GM12874 (cell line): ENCODE results near the gene PRDM16.

ENCODE experiments used
- TF ChIP-seq, protein P1 (sequence below): IDR thresholded peaks from 2 replicates; pipeline ENCODE4 v1.5.1; 2011; ENCODE audit warnings: low read depth, mild to moderate bottlenecking, control low read depth, low read length, moderate library complexity; ENCODE audit not compliant: insufficient read depth

Gene PRDM16

DNA sequence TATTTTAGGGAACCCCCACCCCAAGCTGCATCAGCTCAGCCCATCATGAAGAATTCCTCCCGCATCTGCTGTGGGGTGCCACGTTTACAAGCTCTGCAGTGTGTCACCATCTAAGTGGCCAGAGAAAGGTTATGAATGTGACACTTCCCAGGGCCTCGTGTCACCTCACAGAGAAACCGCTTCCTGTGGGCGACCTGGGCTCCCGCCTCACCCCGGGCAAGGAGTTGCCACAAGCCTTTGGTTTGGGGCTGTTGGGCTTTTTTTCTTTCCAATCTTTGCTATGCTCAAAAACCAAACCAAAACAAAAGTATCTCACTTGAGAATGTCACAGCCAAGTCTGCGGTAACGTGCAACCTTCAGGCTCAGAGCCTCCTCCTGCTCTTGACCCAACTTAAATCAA lies 303.3 kb downstream of the PRDM16 start:
- TF ChIP-seq, protein P1, sequence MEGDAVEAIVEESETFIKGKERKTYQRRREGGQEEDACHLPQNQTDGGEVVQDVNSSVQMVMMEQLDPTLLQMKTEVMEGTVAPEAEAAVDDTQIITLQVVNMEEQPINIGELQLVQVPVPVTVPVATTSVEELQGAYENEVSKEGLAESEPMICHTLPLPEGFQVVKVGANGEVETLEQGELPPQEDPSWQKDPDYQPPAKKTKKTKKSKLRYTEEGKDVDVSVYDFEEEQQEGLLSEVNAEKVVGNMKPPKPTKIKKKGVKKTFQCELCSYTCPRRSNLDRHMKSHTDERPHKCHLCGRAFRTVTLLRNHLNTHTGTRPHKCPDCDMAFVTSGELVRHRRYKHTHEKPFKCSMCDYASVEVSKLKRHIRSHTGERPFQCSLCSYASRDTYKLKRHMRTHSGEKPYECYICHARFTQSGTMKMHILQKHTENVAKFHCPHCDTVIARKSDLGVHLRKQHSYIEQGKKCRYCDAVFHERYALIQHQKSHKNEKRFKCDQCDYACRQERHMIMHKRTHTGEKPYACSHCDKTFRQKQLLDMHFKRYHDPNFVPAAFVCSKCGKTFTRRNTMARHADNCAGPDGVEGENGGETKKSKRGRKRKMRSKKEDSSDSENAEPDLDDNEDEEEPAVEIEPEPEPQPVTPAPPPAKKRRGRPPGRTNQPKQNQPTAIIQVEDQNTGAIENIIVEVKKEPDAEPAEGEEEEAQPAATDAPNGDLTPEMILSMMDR: no peak

DNA sequence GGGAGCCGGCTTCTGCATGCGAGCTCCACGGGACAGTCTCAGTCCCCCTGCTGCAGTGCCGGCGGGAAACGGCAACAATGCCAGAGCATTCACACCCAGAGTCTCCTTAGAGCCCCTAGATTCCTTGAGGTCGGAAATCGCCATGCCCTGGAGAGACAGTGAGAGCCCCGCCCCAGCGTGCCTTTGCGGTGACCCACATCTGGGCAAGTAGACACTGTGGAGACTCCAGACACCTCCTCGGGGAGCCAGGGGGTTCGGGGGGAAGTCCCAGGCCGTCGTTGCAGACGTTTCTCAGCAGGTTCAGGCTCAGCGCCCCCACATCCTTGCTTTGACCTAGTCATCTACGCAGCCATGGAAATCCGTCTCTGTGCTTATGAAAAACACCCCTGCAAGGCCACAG lies 304.2 kb downstream of the PRDM16 start:
- TF ChIP-seq, protein P1: no peak

DNA sequence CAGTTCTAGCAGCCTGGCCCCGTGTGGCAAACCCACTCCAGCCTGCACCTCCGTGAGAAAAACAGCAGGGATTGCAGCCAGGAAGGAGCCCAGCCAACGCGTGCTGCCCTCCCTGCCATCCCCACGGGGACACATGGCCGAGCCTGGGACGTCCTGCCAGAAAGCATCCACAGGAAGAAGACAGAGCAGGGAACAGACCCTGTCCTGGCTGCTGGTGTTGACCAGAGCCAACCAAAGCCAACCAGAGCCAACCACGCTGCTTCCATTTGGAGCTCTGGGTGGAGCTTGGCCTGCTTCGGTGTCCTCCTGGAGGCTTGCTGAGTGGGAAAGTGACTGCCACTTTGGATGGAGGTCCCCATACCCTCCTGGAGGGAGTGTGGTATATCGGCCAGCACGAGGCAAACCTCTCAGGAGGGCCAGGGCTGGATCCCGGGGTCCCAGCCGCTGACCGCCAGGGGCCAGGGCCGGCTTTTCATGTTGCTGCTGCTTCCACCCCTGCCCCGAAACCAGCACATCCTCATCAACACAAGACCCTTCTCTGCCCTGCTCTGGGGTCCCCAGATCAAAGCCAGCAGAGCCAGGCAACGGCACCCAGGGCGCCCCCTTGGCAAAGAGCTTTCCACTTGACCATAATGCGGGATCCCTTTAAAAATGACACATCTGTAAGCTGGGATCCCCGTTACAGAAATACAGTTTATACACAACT lies 304.9 kb downstream of the PRDM16 start:
- TF ChIP-seq, protein P1: no peak

DNA sequence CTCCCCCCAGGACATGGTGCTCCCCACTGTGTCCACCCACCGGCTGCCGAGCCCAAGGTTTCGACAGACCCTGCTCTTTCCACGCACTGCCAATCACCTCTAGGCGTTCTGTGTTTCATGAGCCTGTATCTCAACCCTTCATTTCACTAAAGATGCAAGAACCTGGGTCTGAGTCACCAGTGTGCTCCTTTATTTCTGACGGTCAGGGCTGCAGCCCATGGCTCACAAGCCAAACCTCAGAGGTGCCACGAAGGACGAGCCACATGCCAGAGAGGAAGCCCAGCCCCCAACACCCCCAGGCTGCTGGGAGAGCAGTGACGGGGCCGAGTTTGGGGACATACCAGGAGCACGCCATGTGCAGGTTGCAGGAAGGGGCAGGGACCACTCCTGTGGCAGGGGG lies 306.2 kb downstream of the PRDM16 start:
- TF ChIP-seq, protein P1: no peak

DNA sequence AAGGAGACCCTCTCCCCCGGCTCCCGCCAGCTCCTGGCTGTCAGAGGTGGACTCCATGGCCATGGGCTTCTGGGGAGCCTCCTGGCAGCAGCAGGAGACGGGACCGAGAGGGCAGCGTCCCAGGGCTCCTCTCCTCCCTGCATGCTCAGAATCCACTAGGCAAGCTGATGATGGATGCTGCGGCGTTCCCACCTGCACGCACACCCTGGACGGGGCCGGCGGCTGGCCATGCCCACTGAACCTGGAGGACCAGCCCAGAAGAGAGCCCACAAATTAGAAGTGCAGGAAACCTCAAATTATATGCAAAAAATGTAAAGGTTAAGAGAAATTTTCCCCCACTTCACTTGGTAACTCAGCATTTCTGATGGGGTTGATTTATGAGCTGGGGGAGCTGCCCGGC lies 308.2 kb downstream of the PRDM16 start:
- TF ChIP-seq, protein P1: no peak

DNA sequence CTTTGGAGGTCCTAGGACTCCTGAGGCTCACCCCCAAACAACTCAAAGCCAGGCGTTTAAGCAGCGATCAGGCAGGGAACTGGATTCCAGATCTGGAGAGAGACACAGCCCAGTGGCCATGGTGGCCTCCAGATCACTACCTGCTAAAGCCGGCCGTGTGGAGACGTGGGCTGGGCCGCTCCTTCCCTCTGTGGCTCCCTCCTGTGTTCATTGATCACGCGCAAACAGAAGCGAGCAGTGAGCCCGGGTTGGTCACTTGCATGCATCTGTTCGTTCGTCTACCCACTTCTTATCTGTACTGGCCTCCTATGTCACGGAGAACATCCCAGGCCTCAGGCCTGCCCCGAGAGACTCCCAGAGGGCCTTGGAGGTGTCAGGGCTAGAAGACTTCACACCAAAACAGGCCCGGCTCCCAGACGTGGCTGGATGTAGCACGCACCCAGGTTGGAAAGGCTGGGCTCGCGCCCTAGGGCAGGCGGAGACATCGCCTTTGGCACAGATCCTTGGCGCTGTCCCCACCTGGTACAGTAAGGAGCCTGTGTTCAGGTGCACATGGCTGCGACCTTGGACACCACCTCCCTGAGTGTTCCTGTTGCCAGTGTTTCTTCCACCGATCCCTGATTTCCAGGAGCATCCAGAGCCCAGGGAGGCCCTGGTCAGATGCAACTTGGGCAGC lies 308.7 kb downstream of the PRDM16 start:
- TF ChIP-seq, protein P1: no peak

DNA sequence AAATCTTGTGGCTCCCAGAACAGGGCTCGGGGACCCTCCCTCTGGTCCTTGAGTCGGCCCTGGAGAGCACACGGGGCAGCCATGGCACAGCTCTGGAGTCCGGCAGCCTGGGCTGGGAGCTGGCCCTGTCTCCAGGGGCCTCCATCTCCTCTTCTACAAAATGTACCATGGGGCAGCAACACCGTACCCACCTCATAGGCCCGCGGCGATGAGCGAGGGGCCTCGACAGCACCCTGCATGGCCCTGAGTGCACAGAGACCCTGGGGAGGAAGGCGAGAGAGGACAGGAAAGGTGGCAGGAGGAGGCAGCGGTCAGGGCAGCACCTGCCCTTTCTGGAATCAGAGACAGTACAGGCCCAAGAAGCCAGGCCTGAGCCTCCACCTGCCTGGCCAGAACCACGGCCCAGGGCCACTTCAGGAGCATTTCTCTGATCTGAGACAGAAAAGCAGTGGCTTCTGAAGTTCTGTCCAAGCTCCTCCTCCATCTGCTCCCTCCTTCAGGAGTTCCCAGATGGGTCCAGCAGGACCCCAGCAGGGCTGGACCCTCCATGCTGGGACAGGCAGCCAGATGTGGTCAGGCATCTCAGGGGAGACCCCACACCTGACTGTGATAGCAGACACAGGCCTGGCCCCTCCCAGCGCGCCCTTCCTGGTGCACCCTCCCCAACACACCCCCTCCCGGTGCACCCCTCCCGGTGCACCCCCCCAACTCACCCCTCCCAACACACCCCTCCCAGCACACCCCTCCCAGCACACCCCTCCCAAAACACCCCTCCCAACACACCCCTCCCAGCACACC lies 309.6 kb downstream of the PRDM16 start:
- TF ChIP-seq, protein P1: no peak
